Endometrium (tissue), 2 donors: Measurements from ENCODE around the gene PLPP6.
"Not testable (repeated sequence)": the region's sequence is repeated elsewhere in the genome, so short reads cannot be mapped to it uniquely, and the experiment has no call there.

Experiments
- FAIRE-seq: peaks from 2 replicates; lab custom pipeline; 2012; peaks lifted over from hg19 to GRCh38; lab: Jason Lieb, UNC
- donor health status: control.
- donor health status: control.

PLPP6 gene

DNA sequence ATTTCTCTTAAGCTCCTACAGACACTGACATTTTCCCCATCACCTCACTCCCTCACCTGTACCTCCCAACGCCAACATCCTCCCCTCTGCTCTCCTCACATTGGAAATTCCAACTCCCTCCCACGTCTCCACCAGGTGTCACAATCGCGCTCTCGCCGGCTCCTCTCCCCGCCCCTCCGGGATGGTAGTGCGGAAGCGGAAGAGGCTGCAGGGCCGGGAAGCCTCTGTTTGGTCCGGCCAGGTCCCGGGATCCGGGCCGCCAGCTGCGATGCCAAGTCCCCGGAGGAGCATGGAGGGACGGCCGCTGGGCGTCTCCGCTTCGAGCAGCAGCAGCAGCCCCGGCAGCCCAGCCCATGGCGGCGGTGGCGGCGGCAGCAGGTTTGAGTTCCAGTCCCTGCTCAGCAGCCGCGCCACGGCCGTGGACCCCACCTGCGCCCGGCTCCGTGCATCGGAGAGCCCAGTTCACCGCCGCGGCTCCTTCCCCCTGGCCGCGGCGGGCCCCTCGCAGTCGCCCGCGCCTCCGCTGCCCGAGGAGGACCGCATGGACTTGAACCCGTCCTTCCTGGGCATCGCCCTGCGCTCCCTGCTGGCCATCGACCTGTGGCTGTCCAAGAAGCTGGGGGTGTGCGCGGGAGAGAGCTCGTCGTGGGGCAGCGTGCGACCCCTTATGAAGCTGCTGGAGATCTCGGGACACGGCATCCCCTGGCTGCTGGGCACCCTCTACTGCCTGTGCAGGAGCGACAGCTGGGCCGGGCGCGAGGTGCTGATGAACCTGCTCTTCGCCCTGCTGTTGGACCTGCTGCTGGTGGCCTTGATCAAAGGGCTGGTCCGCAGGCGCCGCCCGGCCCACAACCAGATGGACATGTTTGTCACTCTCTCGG is at the start of gene PLPP6:
Gene PLPP6 (plus strand): TSS at position 187 of the 881 bp plus-strand sequence. CDS start 82 bp downstream, at position 269.
- FAIRE-seq = peak; percentile 48

DNA sequence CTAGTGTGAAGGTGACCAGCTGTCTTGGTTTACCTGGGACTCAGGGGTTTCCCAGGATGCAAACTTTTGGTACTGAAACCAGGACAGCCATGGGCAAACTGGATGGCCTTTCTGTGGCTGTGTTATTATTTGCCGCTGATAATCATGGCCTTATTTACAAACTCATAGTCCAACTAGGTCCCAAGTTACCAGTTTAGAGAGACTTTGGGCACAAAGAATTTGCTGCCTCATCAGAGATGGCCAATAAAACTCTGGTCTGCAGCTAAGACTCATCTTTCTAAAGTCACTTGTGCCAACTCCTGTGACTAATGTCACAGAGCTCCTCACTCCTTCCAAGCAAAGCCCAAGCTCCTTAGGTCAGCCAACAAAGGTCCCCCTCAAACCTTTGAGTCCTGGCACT is 47.5 kb upstream of the PLPP6 start:
- no peak for FAIRE-seq

DNA sequence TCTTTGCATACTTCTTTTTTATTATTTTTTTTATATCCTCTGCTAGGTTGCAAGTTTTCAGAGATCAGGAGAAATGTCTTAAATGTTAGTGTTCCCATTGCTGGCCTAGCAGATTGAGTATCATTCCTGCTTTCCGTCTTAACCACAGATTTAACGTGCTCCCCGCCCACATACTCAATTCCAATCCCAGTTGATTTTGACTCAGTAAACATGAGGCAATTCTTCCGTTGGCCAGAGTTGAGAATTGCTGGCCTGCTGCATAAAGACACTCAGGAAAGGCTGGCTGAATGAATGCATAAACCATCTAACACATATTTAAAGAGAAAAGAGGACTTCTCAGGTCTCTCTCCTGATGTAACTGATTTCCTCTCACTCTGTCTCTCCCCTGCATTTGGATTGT is 46.8 kb upstream of the PLPP6 start:
- no peak for FAIRE-seq

DNA sequence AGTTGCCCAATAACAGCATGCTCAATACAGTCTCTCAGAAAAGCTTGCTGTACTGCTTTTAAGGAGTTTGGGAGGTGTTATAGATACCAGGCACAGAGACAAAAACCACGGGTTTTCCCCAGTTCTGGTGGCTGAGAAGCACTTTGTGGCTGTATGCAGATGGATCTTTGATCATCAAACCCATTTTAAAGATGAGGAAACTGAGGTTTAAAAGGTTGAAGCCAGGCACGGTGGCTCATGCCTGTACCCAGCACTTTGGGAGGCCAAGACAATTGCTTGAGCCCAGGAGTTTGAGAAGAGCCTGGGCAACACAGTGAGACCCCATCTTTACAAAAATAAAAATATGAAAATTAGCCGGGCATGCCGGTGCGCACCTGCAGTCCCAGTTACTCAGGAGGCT is 46.3 kb upstream of the PLPP6 start:
- no peak for FAIRE-seq

DNA sequence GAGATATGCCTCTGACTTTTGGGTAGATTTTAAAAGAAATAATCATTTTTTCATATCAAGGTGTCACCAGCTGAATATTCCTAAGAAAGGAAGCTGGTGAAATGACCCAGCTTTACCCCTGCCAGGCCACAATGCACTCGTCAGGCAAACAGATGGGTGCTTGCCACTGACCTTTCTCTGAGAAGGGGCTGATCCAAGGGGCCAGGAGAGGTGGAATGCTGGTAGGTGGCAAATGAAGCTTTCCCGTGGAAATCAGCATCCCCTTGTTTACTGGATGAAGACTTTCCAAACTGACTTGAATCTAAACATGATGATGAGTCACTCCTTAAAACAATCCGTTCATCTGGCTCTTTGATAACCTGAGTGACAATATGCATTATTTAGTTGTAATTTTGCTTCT is 44.3 kb upstream of the PLPP6 start:
- no peak for FAIRE-seq

DNA sequence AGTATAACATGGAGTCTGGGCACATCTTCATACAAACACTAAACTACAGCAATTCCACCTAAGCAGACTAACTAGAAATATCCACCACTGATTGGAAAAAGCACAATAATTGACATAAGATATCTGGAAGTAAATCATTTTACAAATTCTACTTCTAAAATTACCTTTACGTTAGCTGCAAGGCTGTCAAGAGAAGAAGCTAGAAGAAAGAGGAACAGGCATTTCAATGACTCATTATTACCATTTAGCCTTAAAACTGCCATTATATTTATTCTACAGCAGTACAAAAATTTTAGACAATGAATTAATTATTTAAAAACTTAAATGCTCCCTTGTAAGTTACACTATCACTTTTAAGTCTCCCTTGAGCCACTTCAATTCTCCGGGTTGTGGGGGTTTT is 43.4 kb upstream of the PLPP6 start:
- FAIRE-seq = no peak

DNA sequence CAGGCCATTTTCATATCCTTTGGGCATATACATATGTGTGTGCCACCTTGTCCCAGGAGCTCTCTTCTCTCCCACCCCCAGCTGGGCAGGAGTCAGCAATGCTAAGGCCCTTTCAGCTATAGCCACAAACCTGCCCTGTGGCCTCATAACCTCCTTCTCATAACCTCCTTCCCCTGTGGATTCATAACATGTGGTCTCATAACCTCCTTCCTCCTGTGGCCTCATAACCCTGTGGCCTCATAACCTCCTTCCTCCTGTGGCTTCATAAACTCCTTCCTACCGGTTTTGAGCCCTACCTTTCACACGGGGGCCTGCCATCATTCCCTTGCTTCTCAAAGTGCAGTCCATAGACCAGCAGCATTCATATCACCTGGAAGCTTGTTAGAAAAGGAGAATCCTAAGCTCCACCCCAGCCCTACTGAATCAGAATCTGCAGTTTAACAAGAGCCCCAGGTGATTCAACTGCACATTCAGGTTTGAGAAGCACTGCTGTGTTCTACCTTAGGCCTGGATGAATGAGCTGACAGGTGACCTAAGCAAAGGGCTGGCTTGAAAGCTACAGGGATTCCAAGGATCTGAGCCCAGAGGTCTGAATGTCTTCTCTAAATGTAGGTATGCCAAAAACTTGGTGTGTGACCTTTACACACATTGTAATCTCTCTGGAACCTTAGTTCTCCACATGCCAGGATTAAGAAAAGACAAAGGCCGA is 41.9 kb upstream of the PLPP6 start:
- FAIRE-seq = no peak

DNA sequence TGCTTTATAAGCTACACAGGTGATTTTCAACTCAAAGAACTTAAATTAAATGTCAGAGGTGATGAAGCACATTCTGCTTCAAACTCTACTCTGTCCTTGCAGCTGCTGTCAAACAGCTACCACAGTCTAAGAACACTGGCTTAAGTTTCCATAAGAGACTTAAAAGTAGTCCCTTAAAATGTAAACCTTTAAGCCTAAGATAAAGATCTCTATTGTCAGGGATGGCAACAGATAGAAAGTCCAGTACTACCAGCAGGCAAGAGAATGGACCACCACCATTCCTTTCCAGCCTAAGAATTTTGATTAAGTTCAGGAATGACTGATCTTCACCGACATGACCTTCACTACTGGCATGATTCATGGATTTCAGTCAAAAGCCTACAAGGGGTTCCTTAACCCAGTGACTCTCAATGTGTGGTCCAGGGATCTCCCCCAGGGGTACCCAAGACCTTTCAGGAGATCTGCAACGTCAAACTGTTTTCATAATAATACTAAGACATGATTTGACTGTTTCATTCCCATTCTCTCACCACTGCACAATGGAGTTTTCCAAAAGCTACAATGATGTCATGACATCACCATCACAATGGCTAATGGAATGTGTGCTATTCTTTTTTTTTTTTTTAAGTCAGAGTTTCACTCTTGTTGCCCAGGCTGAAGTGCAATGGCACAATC is 41.1 kb upstream of the PLPP6 start:
- FAIRE-seq = no peak

DNA sequence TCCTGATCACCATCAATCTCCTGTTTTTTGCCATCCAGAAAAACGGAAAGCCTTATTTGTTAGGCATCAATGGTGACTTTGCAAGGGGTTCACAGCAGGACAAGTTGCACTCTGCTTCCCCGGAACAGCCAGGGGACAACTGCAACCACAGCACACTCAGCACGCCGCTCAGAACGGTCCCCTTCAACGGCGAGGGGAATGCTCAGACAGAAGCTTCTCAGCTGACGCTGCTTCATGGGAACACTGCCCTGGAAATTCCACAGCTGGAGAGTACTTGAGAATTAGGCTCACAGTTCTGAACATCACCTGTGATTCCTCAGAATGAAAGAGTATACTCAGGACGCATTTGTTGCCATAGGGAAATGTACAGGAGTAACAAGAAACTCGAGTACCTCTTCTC is 40.1 kb upstream of the PLPP6 start:
- FAIRE-seq = no peak

DNA sequence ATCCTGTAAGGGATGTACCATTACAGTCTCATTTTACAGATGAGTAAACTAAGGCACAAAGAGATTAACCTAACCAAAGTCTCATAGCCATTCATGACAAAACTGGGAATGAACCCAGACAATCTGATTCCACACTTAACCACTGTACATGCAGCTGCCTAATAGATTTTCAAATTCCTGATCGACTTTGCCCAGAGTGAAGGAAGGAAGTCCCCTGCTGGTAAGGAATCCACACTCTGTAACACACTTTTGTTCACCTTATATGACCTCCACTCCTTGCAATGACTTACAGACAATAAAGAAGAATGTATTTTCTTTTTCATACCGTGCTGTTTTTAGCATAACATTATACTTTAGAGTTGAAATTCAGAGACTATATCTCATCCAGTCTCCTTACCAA is 31.3 kb upstream of the PLPP6 start:
- no peak for FAIRE-seq

DNA sequence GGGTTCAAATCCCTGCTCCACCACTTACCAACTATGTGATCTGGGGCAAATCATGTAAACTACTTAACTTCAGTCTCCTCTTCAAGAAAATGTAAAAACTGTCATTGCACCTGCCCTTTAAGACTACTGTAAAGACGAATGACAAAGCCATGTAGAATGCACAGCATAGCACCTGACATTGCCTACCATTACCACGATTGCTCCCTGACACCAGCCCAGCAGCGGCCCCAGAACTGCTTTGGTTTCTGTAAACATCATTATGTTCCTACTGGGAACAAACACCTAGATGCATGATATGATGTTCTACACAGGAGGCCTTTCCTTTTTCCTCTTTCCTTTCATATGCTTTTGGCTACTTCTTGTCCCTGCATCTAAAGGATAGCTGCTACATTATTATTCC is 23.1 kb upstream of the PLPP6 start:
- no peak for FAIRE-seq

DNA sequence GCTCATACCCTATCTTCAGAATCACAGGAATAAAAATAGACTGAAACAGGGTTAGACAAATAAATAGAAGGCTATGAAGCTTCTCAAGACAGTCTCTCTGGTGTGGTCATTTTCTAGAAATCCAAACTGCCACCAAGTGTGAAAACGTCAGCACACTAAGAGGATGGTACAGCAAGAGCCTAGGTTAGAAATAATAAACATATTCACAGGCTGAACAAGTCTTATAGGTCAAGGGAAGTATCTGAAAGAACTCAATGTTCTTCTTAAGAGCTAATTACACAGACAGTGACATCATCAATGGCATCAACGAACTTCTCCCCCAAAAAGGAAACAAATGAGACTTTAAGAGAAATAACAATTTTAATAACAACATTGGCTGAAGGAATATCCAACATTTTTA is 22.7 kb upstream of the PLPP6 start:
- no peak for FAIRE-seq

DNA sequence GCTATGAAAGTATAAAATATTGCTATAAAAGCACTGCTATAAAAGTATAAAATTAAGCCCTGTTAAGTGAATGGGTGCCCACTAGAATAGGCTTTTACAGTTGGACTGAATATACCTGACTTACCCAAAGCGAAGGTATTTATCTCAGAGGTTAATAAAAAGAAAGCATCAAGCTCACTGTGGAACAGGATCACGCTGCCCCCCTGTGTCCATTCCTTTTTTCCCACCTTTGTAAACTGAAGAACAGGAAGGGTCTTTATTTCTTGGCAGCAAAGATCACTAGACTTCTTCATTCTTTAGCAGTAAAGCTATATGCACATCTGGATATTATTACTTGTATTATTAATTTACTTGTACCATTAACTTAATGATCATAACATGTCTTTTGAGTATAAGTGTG is 22.1 kb upstream of the PLPP6 start:
- FAIRE-seq = no peak

DNA sequence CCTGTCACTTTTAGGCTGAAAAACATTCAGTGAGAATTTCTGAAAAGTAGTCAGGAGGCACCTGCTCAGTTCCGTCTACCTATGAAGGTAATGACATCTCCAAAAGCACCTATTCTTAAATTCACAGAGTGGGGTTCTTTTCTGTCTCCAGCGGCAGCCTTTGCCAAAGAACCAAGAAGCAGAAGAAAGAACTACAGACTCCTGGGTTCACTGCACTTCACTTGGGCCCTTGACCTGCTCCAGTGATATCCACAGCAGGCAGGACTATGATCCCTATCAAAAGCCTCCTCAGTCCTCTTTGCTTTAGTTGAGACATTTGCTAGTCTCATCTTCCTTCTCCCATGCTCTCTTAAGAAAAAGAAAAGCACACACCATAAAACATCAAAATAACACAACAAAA is 19.7 kb upstream of the PLPP6 start:
- no peak for FAIRE-seq

DNA sequence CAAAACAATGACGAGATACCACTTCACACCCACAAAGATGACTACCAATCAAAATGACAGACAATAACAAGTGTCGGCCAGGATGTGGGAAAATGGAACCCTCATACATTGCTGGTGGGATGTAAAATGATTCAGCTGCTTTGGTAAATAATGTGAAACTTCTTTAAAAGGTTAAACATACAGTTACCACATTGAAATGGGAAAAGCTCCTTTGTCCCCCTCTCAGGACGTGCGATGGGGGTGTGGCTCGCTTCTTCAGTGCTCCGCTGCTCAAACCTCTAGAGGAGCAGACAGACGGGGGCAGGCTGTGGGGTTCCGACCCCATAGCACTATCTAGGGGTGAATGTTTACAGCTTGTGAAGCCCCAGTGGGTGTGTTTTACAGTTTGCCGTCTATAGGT is 8.0 kb upstream of the PLPP6 start:
- FAIRE-seq = no peak

DNA sequence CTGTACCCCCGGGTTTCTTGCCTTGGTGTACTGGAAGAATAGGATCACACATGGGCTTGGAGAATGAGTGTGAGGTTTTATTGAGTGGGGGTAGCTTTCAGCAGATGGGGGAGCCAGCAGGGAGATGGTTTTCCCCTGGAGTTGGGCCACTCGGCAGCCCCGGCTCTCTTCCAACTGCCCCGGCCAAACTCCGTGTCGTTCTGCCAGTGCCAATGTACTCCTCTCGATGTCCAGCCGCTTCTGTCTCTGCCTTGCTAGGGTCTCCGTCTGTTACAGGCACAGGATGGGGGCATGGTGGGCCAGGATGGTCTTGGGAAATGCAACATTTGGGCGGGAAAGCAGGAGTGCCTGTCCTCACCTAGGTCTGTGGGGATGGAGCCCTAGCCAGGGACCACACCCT is 7.6 kb upstream of the PLPP6 start:
- FAIRE-seq = no peak

DNA sequence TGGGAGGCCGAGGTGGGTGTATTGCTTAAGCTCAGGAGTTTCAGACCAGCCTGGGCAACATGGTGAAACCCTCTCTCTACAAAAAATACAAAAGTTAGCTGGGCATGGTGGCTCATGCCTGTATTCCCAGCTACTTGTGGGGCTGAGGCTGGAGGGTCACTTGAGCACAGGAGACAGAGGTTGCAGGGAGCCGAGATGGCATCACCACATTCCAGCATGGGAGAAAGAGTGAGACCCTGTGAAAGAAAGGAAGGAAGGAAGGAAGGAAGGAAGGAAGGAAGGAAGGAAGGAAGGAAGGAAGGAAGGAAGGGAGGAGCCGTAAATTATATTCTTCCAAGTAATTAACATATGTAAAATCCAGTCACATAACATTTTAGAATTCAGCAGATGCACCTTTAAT is 5.9 kb upstream of the PLPP6 start:
- not testable (repeated sequence) for FAIRE-seq

DNA sequence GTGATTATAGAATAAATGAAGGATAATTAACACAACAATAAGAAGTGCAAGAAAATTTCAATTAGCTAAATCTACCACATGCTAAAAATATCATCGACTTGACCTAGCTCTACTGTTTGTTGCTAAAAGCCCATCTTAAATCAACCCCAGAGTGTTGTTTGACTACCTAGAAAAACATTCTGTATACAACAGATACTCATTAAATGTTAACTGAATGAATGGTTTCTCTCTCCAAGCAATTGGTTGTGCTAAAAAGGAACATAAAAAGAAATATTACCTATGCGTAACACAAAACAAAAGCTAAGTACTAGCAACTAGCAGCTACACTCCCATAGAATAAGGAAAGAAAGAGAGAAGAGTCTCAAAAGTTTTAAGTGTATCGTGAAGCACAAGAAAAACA is 5.5 kb upstream of the PLPP6 start:
- no peak for FAIRE-seq

DNA sequence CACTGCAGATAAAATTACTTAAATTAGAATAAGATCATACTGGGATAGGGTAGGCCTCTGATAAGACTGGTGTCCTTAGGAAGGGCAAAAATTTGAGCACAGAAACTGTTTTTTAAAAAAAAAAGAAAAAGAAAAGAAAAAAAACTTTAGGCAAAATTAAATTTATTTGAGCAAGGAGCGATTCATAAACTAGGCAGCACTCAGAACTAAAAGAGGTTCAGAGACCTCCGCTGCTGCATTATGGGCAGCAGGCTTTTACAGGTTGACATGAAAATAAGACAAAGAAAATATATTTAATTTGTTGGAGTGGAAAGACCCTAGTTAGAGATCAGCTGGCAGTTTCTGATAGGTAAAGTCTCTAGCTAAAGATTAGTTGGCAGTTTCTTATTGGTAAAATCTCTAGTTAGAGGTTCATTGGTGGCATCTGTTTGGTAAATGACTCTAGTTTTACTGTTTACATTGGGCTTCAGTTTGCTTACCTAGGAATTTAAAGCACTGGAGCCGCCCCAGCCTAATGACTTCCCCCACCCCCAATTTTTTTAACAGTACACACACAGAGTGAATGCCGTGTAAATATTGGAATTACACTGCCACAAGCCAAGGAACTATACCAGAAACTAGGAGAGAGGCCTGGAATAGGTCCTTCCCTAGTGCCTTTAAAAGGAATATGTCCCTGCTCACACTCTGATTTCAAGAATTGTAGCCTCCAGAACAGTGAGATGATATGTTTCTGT is 4.5 kb upstream of the PLPP6 start:
- no peak for FAIRE-seq

DNA sequence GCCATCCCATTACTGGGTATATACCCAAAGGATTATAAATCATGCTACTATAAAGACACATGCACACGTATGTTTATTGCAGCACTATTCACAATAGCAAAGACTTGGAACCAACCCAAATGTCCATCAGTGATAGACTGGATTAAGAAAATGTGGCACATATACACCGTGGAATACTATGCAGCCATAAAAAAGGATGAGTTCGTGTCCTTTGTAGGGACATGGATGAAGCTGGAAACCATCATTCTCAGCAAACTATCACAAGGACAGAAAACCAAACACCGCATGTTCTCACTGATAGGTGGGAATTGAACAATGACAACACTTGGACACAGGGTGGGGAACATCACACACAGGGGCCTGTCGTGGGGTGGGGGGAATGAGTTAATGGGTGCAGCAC is 1.4 kb upstream of the PLPP6 start:
- not testable (repeated sequence) for FAIRE-seq

DNA sequence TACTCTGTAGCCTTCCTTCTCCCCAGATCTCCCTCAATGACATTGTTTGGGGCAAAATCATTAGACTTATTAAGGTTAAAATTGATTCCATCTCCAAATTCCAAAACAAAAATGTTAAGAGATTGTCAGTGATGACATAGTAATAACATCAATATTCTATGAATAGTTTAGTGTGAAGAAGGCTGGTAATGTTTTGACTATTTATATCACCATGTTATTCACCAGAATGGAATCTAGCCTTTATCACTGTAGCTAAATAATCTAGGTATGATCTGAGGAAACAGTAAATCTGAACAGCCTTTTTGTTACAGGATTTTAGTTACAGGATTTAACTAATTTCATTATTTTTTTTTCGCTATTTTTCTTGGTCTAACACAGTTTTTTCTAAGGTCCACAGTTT is 929 bp upstream of the PLPP6 start:
- no peak for FAIRE-seq

DNA sequence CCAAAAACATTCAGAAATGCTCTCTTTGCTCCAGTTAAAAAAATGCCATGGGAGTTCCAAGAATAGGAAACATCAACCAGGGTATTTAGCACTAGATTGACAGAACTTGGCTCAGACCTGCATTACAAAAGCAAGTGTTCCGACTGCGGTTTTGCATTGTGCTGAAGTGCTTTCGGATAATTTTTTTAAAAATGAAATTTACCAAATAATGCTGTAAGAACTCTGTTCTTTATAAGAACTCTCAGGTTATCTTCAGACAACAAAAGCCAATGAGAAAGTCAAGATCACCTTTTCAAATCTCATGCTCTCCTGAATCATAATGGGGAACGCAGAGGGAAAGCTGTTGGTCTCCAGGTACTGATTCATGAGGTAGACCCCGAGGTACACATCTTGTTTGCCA is 483 bp upstream of the PLPP6 start:
- FAIRE-seq = no peak
